ENCODE results near the gene NAV2.

The NAV2 gene

DNA sequence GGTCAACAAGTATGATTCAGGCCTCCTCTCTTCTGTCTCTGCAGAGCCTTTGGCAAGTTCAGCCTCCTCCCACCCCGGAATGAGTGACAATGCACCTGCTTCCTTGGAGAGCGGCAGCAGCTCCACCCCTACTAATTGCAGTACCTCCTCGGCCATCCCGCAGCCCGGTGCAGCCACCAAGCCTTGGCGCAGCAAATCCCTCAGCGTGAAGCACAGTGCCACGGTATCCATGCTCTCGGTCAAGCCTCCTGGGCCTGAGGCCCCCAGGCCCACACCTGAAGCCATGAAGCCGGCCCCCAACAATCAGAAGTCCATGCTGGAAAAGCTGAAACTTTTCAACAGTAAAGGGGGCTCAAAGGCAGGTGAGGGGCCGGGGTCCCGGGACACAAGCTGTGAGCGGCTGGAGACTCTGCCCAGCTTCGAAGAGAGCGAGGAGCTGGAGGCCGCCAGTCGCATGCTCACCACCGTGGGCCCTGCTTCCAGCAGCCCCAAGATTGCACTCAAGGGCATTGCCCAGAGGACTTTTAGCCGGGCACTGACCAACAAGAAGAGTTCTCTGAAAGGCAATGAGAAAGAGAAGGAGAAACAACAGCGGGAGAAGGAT is 220.6 kb downstream of the NAV2 start:
- no peak for DNase-seq

GRCh38 chr11:19933801-19934488 is 221.3 kb downstream of the NAV2 start:
- DNase-seq: no peak

- no peak for DNase-seq
Observed at GRCh38 chr11:19934828-19935259, 222.2 kb downstream of the NAV2 start.

DNA sequence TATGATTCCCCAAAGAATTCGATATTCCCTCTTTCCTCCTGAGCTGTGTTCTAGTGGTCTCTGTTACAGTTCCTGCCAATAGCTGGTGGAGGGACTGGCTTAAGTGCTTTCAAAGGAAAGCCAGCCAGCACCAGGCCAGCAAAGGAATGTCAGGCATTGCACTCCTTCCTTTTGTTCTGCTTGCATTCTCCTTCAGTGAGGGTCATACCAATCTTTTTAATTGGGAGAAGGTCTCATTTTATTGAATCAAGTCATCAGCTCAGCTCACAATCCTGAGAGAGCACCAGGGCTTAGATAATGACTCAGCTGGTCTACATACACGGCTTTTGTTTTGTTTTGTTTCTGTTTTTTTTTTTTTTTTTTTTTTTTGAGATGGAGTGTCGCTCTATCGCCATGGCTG is 222.9 kb downstream of the NAV2 start:
- DNase-seq: no peak

DNA sequence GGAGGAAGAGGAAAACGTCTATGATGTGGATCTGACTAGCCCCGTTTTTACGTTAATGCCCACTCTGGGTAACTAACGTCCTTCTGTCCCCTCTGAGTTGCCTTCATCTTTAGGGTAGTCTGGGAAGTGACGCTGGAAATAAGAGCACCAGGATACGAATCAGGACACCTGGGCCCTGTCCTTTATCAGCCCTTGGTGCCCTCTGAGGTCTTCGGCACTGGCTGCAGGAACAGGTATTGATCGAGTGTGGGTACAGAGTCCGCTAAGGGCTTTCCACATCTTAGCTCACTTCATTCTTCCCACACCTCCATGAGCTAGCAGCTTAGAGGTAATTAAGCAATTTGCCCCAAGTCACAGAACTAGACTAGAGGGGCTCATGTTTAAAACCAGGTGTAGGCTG is 223.8 kb downstream of the NAV2 start:
- DNase-seq: no peak

DNA sequence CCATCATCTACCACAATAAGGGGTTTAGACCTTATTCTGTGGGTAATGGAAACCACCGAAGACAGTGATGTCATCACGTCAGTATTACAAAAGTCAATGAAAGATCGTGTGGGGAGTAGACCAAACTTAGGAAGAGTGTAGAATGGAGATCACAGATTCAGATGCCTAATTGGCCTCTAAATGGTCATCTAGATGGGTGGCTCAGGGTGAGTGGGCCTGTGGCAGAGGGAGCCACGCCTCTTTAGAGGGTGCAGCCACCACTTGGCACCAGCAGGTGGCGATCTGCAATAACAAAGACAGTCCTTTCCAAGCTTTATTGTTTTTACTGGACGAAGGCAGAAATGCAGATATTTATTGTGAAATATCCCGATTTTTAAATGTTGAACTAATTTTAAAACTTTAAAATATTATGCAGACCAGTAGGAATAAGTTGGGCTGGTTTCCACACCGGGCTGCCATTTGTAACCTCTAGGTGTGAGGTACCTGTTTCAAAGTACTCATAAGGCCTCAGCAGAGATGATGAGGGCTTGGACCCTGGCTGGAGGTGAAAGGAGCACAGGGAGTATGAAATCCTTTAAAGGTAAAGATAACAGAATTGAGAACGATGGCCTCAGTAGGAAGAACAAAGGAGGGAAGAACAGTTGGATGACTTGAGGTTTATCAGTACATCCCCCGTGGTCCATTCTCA is 225.7 kb downstream of the NAV2 start:
- peak; percentile 12 for DNase-seq

- no peak for DNase-seq
Observed at GRCh38 chr11:19938866-19939265, 226.2 kb downstream of the NAV2 start.

DNA sequence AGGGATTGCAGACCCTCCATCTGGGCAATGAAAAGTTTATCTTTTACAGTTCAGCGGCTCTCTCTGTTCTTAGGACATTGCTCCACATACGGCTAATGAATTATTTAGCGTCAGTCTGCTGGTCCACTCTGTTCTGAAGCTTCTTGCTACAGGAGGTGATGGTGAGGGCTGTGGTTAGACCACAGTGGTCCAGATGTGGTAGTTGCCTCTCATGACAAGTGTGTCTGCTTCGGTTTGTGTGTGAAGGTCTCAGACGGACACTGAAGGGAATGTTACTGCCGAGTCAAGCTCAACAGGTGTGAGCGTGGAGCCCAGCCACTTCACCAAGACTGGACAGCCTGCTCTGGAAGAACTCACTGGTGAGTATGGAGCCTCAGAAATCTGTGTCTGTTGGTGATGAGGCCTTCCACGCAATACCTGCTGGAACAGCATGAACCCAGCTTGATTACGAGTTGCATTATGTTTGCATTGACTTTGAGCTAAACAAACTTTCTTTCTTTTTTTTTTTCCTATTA is 226.8 kb downstream of the NAV2 start:
- DNase-seq: no peak

- no peak for DNase-seq
Observed at GRCh38 chr11:19940831-19941230, 228.2 kb downstream of the NAV2 start.

DNA sequence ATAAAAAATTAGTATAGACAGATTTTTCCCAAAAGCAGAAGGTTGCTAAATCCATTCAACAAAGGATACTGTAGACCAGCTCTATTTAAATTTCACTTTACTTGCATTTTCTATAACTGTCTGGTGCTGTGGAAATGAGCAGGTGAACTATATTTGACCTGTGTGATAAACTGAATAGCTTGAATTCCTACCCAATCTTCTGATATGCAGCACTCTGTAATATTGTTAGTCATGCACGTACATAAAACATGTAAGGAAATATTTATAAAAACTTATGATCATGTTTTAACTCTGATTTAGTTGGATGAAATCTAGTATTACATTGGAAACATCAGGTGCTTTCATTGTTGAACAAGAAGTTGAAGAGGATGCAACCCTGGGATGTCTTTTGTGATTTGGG is 234.0 kb downstream of the NAV2 start:
- DNase-seq: no peak

DNA sequence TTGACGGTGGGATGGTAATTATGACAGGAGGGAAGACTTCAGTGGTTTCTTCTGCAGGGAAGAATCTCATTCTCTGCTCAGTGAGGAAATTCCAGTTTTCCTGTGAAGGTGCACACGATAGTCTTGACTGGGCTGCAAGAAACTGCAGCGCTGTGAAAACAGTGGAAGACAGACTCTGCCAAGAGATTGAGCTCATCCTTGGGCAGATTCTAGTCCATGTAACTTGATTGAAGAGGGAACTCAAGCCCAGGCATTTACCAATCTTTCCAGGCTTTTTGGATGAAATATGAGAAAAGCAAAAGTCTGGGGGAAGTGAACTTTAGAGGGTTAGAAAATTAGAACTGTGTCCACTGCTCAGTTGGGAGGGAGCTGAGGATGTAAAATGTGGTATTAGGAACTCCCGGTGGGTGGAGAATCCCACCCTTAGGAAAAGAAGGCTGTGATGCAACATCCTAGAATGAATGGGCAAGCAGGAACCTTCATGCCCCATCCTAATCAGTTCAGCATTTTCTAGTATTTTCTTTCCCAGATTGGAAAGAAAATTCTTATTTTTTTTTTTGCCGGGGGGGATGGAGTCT is 235.0 kb downstream of the NAV2 start:
- no peak for DNase-seq

GRCh38 chr11:19949606-19950005 is 237.0 kb downstream of the NAV2 start:
- no peak for DNase-seq

DNA sequence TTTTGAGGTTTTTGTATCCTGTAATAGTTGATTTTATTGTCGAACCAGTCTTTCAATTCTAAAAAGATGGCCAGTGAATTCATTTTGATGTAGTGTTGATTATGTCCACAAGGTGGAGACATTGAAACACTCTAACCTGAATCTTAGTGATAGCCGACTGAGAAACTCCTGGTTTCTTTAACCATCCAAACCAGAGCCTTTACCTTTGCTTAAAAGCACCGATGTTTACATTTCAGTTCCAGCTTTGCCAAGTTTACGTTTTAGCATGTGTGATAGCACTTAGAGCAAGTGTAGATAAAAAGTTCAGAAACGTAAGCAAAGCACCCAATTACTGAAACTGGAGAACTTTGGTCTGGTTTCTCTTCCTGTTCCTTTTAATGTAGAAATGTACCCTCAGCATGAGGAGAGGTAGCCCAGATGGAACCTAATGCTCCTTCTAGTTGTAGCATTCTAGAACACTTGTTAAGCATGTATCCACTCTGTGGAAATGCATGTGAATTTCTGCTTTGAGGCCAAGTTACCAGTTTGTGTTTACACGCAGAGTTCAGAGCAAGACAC is 239.0 kb downstream of the NAV2 start:
- DNase-seq: no peak

DNA sequence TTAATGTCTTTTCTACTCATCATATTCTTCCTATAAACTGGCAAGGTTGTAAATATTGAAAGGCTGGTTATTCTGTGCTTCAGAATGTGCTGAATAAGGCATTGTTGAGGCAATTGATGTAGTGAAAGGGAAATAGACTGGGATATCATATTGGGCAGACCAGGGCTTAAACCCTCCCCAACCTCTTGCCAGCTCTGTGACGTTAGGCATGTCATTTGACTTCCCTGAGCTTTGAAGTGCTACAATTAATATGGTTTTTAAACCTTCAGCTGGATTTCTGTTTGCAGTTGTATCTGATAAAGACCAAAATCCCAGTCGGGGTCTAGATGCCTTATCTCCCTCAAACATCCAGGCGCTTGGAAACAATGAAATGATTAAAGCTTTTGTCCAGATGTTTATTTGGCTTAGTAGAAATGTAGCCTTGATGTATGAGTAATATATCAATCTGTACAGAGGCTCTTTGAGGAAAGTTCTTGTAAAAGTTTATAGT is 239.5 kb downstream of the NAV2 start:
- no peak for DNase-seq

GRCh38 chr11:19952911-19953310 is 240.3 kb downstream of the NAV2 start:
- DNase-seq: no peak

DNA sequence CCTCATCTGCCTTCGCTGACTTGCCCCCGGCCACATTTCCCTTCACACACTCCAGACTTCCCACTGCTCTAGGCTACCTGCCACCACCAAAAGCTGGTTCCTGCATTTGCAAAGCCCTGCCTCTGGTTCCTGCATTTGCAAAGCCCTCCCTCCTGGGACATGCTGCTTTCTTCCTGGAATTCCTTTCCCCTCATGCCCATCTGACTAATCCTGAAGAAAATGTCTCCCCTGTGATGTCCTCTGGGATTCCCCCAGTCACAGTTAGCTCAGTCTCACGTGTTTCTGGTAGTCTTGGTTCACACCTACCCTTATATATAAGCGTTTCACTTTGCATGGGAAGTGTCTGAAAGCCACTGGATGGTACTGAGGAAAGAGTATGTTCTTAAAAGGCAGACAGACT is 240.7 kb downstream of the NAV2 start:
- no peak for DNase-seq

DNA sequence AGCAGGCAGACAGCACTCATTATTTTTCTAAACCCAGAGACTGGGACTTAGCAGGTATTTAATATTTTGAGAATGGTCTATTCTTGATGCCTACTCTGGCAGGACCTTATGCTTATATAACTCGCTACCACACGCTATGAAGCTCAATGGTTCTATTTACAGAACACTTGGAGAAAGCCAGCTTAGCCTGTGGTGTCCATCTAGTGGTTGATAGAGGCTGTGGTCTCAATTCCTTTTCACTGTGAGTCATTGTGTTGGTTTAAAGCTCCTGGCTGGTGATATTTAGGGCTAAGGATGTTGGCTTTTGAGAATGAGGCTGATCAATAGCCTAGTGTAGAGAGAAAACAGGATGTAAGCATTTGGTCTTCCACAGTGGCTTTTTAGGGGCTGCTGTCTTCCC is 241.3 kb downstream of the NAV2 start:
- DNase-seq: no peak

GRCh38 chr11:19954899-19955298 is 242.3 kb downstream of the NAV2 start:
- no peak for DNase-seq

DNA sequence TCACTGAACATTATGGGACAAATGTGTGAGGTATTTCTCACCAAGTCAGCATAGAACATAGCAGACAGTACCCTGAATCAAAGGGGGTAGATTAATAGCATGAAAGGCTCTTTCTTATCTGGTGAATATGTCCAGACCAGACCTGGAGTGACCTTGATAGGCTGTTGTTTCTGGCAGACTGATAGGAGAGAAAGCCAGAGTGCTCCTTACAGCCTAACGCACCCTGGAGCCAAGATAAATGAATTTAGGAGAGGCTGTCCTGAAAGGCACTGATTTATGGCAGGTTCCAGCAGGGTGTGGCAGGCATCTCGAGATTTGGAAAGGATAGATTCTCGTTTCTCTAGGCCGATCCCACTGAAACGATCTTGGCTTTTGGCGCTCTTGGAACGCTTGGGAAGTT is 243.0 kb downstream of the NAV2 start:
- no peak for DNase-seq

- no peak for DNase-seq
Observed at GRCh38 chr11:19956228-19956627, 243.6 kb downstream of the NAV2 start.

DNA sequence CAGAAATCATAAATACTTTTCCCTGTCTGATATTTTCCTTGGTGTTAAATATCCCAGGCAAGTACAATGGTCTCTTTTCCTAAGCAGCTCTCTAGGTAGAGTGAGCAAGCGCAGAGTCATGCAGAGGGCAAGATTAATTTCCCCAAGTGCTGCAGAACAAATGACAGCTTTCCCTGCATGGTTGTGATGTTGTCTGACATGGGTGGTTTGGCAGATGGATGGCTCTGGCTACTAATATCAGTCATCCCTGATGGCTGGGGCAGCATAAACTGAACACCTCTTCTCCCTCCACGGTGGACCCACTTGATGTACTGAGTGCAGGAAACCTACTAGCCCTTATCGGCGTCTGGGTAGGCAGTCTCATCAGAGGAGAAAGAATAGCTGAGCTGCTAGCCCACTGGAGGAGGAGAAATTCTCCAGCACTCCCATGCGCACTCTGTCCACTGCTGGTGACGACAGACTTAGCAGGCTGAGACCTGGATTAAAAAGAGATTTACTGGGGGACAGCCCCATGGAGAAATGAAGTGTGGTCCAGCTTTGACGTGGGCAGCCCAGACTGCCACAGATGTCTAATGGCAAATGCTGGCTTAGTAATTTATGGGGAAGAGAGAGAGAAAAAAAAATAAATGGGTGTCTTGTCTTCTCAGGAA is 244.8 kb downstream of the NAV2 start:
- DNase-seq: no peak

GRCh38 chr11:19958204-19958603 is 245.6 kb downstream of the NAV2 start:
- no peak for DNase-seq

DNA sequence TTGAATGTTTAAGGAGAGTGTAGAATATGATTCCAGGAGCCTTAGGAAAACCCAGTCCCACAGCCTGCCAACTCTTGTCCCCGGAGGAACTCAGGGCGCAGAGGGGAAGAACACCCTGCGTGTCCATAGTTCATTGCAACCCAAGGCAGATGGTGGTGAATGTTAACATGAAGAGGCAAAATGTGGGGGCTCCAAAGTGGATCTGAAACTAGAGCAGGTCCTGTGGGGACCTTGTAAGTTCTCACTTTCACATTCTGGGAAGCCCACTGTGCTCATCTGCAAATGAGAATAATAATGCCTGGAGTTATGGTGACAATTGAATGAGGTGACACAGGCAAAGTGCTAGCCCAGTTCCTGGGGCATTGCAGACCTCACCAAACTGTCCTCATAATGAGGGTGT is 246.6 kb downstream of the NAV2 start:
- no peak for DNase-seq

Data from stimulated activated CD4-positive, alpha-beta T cell treated with anti-CD3 and anti-CD28 coated beads, Interleukin-4, amount 100 ng/mL, for 1 hour (primary cell).